WI38 (cell line): ENCODE results near the gene RHEBL1.
A peak's percentile ranks its signal among the peaks of the same experiment; 100 is the strongest.

Experiments
- H3K4me3 ChIP-seq: 2 replicates; pipeline ENCODE4 v1.5.1; 2011; ENCODE audit warnings: low read depth, mild to moderate bottlenecking, control low read depth, low read length
- CTCF ChIP-seq: IDR thresholded peaks from 2 replicates; pipeline ENCODE4 v1.5.1; 2012; ENCODE audit warnings: low read depth, mild to moderate bottlenecking, control low read depth, low read length

RHEBL1 gene

DNA sequence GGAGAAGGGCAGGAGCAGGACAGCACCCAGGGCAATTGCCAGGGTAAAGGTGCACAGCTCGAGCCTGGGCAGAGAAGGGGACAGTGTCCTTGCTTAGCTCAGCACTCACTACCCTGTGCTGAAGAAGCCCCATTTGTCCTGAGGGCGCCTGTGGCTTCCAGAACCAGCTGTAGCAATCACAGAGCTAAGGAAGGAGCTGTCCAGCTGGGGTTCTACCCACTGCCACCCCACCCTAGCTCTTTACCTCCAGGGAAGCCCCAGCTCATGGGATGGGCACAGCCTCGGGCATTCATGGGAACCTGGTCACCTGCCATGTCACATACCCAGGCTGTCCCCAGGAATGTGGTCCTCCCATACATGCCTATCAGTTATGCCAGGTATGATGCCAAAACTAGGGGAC lies 35.0 kb upstream of the RHEBL1 start:
- H3K4me3 ChIP-seq, result no peak overlapping the region
- no peak for TF ChIP-seq CTCF

GRCh38 chr12:49100380-49100779 lies 30.6 kb upstream of the RHEBL1 start:
- no peak for TF ChIP-seq CTCF
- no peak overlapping the region for H3K4me3 ChIP-seq

- TF ChIP-seq CTCF, result no peak
- H3K4me3 ChIP-seq, result no peak overlapping the region
Measured at GRCh38 chr12:49098703-49099102, 28.9 kb upstream of the RHEBL1 start.

- no peak overlapping the region for H3K4me3 ChIP-seq
- TF ChIP-seq CTCF, result peak; percentile 83
Measured at GRCh38 chr12:49098035-49098451, 28.3 kb upstream of the RHEBL1 start.

GRCh38 chr12:49097381-49097780 lies 27.6 kb upstream of the RHEBL1 start:
- H3K4me3 ChIP-seq, result no peak overlapping the region
- TF ChIP-seq CTCF, result no peak

GRCh38 chr12:49094975-49095365 lies 25.2 kb upstream of the RHEBL1 start:
- H3K4me3 ChIP-seq, result no peak overlapping the region
- no peak for TF ChIP-seq CTCF

- H3K4me3 ChIP-seq, result no peak within 1 kb of the TSS
- no peak for TF ChIP-seq CTCF
Measured at GRCh38 chr12:49094160-49094974, 24.6 kb upstream of the RHEBL1 start, which contains the start of gene DHH. DHH (minus strand) TSS chr12:49094801; CDS start chr12:49094512, 289 bp downstream.
